Measurements from ENCODE around the gene SRMS.

SRMS gene

GRCh38 chr20:63567386-63568169, 20.0 kb upstream of the SRMS start:
- no peak for DNase-seq (ENCODE audit: low read depth in 1 of 2, low spot score in 1 of 2)
- in situ Hi-C loops (cut with HindIII; ENCODE audit: low pct_unique_long_range_greater_than_20kb, low sequenced_read_pairs): no loop called here
- no peak for TF ChIP-seq JUND (IDR thresholded peaks at IDR 0.05; ENCODE audit: low read depth)

GRCh38 chr20:63567136-63567385, 19.5 kb upstream of the SRMS start:
- no peak for DNase-seq (ENCODE audit: low read depth in 1 of 2, low spot score in 1 of 2)
- no peak for TF ChIP-seq JUND (IDR thresholded peaks at IDR 0.05; ENCODE audit: low read depth)
- in situ Hi-C loops (cut with HindIII; ENCODE audit: low pct_unique_long_range_greater_than_20kb, low sequenced_read_pairs): no loop called here

GRCh38 chr20:63566395-63567135, 19.0 kb upstream of the SRMS start:
- DNase-seq (ENCODE audit: low read depth in 1 of 2, low spot score in 1 of 2): no peak
- TF ChIP-seq JUND (IDR thresholded peaks at IDR 0.05; ENCODE audit: low read depth): no peak
- in situ Hi-C loops (cut with HindIII; ENCODE audit: low pct_unique_long_range_greater_than_20kb, low sequenced_read_pairs): no loop called here

GRCh38 chr20:63565699-63566335, 18.3 kb upstream of the SRMS start:
- in situ Hi-C loops (cut with HindIII; ENCODE audit: low pct_unique_long_range_greater_than_20kb, low sequenced_read_pairs): no loop called here
- DNase-seq (ENCODE audit: low read depth in 1 of 2, low spot score in 1 of 2): no peak
- no peak for TF ChIP-seq JUND (IDR thresholded peaks at IDR 0.05; ENCODE audit: low read depth)

- TF ChIP-seq JUND (IDR thresholded peaks at IDR 0.05; ENCODE audit: low read depth): no peak
- in situ Hi-C loops (cut with HindIII; ENCODE audit: low pct_unique_long_range_greater_than_20kb, low sequenced_read_pairs): no loop called here
- no peak for DNase-seq (ENCODE audit: low read depth in 1 of 2, low spot score in 1 of 2)
These were observed 17.6 kb upstream of the SRMS start for GRCh38 chr20:63565021-63565698.

GRCh38 chr20:63564036-63564810, 16.7 kb upstream of the SRMS start:
- DNase-seq (ENCODE audit: low read depth in 1 of 2, low spot score in 1 of 2): no peak
- no peak for TF ChIP-seq JUND (IDR thresholded peaks at IDR 0.05; ENCODE audit: low read depth)
- in situ Hi-C loops (cut with HindIII; ENCODE audit: low pct_unique_long_range_greater_than_20kb, low sequenced_read_pairs): no loop called here

GRCh38 chr20:63563225-63563935, 15.8 kb upstream of the SRMS start:
- in situ Hi-C loops (cut with HindIII; ENCODE audit: low pct_unique_long_range_greater_than_20kb, low sequenced_read_pairs): no loop called here
- no peak for DNase-seq (ENCODE audit: low read depth in 1 of 2, low spot score in 1 of 2)
- no peak for TF ChIP-seq JUND (IDR thresholded peaks at IDR 0.05; ENCODE audit: low read depth)

- DNase-seq (ENCODE audit: low read depth in 1 of 2, low spot score in 1 of 2): no peak
- in situ Hi-C loops (cut with HindIII; ENCODE audit: low pct_unique_long_range_greater_than_20kb, low sequenced_read_pairs): no loop called here
- no peak for TF ChIP-seq JUND (IDR thresholded peaks at IDR 0.05; ENCODE audit: low read depth)
These were observed 15.1 kb upstream of the SRMS start for GRCh38 chr20:63562461-63563224.

GRCh38 chr20:63561624-63562396, 14.3 kb upstream of the SRMS start:
- in situ Hi-C loops (cut with HindIII; ENCODE audit: low pct_unique_long_range_greater_than_20kb, low sequenced_read_pairs): no loop called here
- no peak for DNase-seq (ENCODE audit: low read depth in 1 of 2, low spot score in 1 of 2)
- no peak for TF ChIP-seq JUND (IDR thresholded peaks at IDR 0.05; ENCODE audit: low read depth)

GRCh38 chr20:63560856-63561609, 13.5 kb upstream of the SRMS start:
- in situ Hi-C loops (cut with HindIII; ENCODE audit: low pct_unique_long_range_greater_than_20kb, low sequenced_read_pairs): no loop called here
- TF ChIP-seq JUND (IDR thresholded peaks at IDR 0.05; ENCODE audit: low read depth): no peak
- no peak for DNase-seq (ENCODE audit: low read depth in 1 of 2, low spot score in 1 of 2)

Measured in T47D (cell line).